Mesendoderm (in vitro differentiated cells): ENCODE results near the gene MTMR6.

Experiments
- DNase-seq: peaks from one replicate; pipeline ENCODE4 v3.0.0; 2013
- H2AK5ac ChIP-seq: 2 replicates; pipeline ENCODE4 v1.6.1; 2013; ENCODE audit warnings: low read length, inconsistent platforms
- H2BK120ac ChIP-seq: 2 replicates; pipeline ENCODE4 v1.6.1; 2013; ENCODE audit warnings: low read depth, mild to moderate bottlenecking, low read length, moderate library complexity, mixed read lengths
- H2BK15ac ChIP-seq: replicated peaks from 2 replicates; pipeline ENCODE4 v1.6.1; 2013; ENCODE audit warnings: low read depth, mild to moderate bottlenecking, moderate library complexity
- H2BK5ac ChIP-seq: 2 replicates; pipeline ENCODE4 v1.6.1; 2013; ENCODE audit warnings: low read length, inconsistent platforms
- H3K18ac ChIP-seq: 2 replicates; pipeline ENCODE4 v1.6.1; 2013; ENCODE audit warnings: mild to moderate bottlenecking, low read length, mixed read lengths
- H3K23ac ChIP-seq: one replicate; pipeline ENCODE4 v1.6.1; 2013; ENCODE audit warnings: low read length
- H3K27ac ChIP-seq: 2 replicates; pipeline ENCODE4 v1.5.1; 2013; ENCODE audit warnings: low read depth, mild to moderate bottlenecking, inconsistent platforms, low read length, moderate library complexity
- H3K27me3 ChIP-seq: 2 replicates; pipeline ENCODE4 v1.6.1; 2013; ENCODE audit warnings: low read length, control low read depth, mild to moderate bottlenecking, inconsistent platforms; ENCODE audit not compliant: insufficient read depth, poor library complexity
- H3K36me3 ChIP-seq: 2 replicates; pipeline ENCODE4 v1.6.1; 2013; ENCODE audit warnings: low read length, inconsistent platforms; ENCODE audit not compliant: control insufficient read depth, insufficient read depth
- H3K4ac ChIP-seq: one replicate; pipeline ENCODE4 v1.6.1; 2013; ENCODE audit warnings: low read depth, mild to moderate bottlenecking, low read length, moderate library complexity
- H3K4me1 ChIP-seq: 2 replicates; pipeline ENCODE4 v1.6.1; 2013; ENCODE audit warnings: low read depth, low read length, inconsistent platforms; ENCODE audit not compliant: control insufficient read depth
- H3K4me2 ChIP-seq: 2 replicates; pipeline ENCODE4 v1.6.1; 2013; ENCODE audit warnings: low read length
- H3K4me3 ChIP-seq: 2 replicates; pipeline ENCODE4 v1.5.1; 2013; ENCODE audit warnings: mild to moderate bottlenecking, low read length
- H3K56ac ChIP-seq: one replicate; pipeline ENCODE4 v1.6.1; 2013; ENCODE audit warnings: low read length
- H3K79me1 ChIP-seq: 2 replicates; pipeline ENCODE4 v1.6.1; 2013; ENCODE audit warnings: low read length, inconsistent platforms
- H3K79me2 ChIP-seq: 2 replicates; pipeline ENCODE4 v1.6.1; 2013; ENCODE audit warnings: mild to moderate bottlenecking, low read length; ENCODE audit not compliant: control insufficient read depth, insufficient read depth
- H3K9ac ChIP-seq: 2 replicates; pipeline ENCODE4 v1.6.1; 2013; ENCODE audit warnings: low read length, inconsistent platforms
- H4K5ac ChIP-seq: one replicate; pipeline ENCODE4 v1.6.1; 2013; ENCODE audit warnings: low read length
- H4K8ac ChIP-seq: one replicate; pipeline ENCODE4 v1.6.1; 2013; ENCODE audit warnings: low read depth, mild to moderate bottlenecking, control low read depth, low read length, moderate library complexity
- WGBS: extraction: QIAGEN DNeasy Blood & Tissue Kit; methylation state at CpG from one replicate; pipeline ENCODE4 v1.1.7; 2013; ENCODE audit warnings: low lambda C conversion rate, missing lambda C conversion rate; ENCODE audit not compliant: insufficient coverage; ENCODE audit errors: extremely low coverage; 5-methylcytosine and 5-hydroxymethylcytosine counted together

Gene MTMR6

GRCh38 chr13:25253702-25254101 lies 33.6 kb downstream of the MTMR6 start:
- Histone ChIP-seq H3K18ac (no peak overlapping the region), H3K9ac (no peak overlapping the region), H3K36me3 (no peaks in the 10 kb centered on the region), H3K4me3 (no peak overlapping the region), H3K4me2 (no peak overlapping the region), H2AK5ac (no peak overlapping the region), H2BK5ac (no peak overlapping the region), H3K56ac (no peak overlapping the region), H3K79me2 (no peaks in the 10 kb centered on the region), H3K27me3 (no peaks in the 10 kb centered on the region), H3K23ac (no peak overlapping the region), H3K4me1 (no peaks in the 10 kb centered on the region), H3K4ac (no peak overlapping the region), H3K27ac (no peak overlapping the region), H3K79me1 (no peaks in the 10 kb centered on the region), H2BK120ac (no peak overlapping the region), H4K8ac (no peak overlapping the region), H4K5ac (no peak overlapping the region), H2BK15ac (no peak overlapping the region)
- no peak for DNase-seq
- WGBS = no CpG with 5 or more reads among the region's 2 CpGs

- no peak overlapping the region for H3K27ac ChIP-seq
- H2BK15ac ChIP-seq = no peak overlapping the region
- no peak overlapping the region for H3K4me3 ChIP-seq
- no peak for DNase-seq
- H2AK5ac ChIP-seq = no peak overlapping the region
- no peaks in the 10 kb centered on the region for H3K36me3 ChIP-seq
- no peaks in the 10 kb centered on the region for H3K79me1 ChIP-seq
- no peaks in the 10 kb centered on the region for H3K4me1 ChIP-seq
- no peak overlapping the region for H3K23ac ChIP-seq
- H3K9ac ChIP-seq = no peak overlapping the region
- no peak overlapping the region for H4K8ac ChIP-seq
- WGBS = no CpG with 5 or more reads among the region's 2 CpGs
- no peak overlapping the region for H2BK120ac ChIP-seq
- no peak overlapping the region for H3K56ac ChIP-seq
- H3K27me3 ChIP-seq = no peaks in the 10 kb centered on the region
- H3K4me2 ChIP-seq = no peak overlapping the region
- H3K4ac ChIP-seq = no peak overlapping the region
- H4K5ac ChIP-seq = no peak overlapping the region
- no peaks in the 10 kb centered on the region for H3K79me2 ChIP-seq
- H3K18ac ChIP-seq = no peak overlapping the region
- H2BK5ac ChIP-seq = no peak overlapping the region
Observed at GRCh38 chr13:25252752-25253151, 34.5 kb downstream of the MTMR6 start.

DNA sequence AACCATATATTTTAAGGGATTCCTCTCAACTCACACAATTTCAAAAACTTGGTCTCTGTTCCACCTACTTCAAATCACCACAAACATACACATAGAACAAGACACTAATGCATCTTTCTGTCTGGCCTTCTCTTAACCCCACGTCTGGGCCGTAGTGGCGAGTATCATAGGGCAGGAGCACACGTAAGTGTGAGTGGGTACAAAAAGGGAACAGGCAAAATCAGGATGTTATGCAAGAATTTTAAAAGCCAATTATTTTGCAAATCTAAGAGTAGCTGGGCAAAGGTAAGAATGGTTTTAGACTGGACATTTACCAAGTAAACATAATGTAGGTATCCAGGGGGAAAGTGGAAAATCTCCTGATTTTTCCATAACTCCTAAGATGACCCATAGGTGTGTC lies 35.1 kb downstream of the MTMR6 start:
- Histone ChIP-seq H3K23ac (no peak overlapping the region), H3K79me2 (no peaks in the 10 kb centered on the region), H4K8ac (no peak overlapping the region), H3K4me3 (no peak overlapping the region), H2BK15ac (no peak overlapping the region), H3K36me3 (no peaks in the 10 kb centered on the region), H3K4ac (no peak overlapping the region), H4K5ac (no peak overlapping the region), H3K27me3 (no peaks in the 10 kb centered on the region), H3K27ac (no peak overlapping the region), H3K18ac (no peak overlapping the region), H3K9ac (no peak overlapping the region), H3K56ac (no peak overlapping the region), H3K4me2 (no peak overlapping the region), H2BK5ac (no peak overlapping the region), H2AK5ac (no peak overlapping the region), H2BK120ac (no peak overlapping the region), H3K4me1 (no peaks in the 10 kb centered on the region), H3K79me1 (no peaks in the 10 kb centered on the region)
- no CpG with 5 or more reads among the region's 4 CpGs for WGBS
- no peak for DNase-seq

GRCh38 chr13:25249001-25249543 lies 38.2 kb downstream of the MTMR6 start:
- H4K5ac ChIP-seq = no peak overlapping the region
- no peaks in the 10 kb centered on the region for H3K36me3 ChIP-seq
- no peak overlapping the region for H2BK15ac ChIP-seq
- H3K4ac ChIP-seq = no peak overlapping the region
- H3K79me2 ChIP-seq = no peaks in the 10 kb centered on the region
- H3K4me2 ChIP-seq = no peak overlapping the region
- H3K27ac ChIP-seq = no peak overlapping the region
- no peak overlapping the region for H3K4me3 ChIP-seq
- H3K18ac ChIP-seq = no peak overlapping the region
- H2AK5ac ChIP-seq = no peak overlapping the region
- DNase-seq = peak; percentile 61
- no peak overlapping the region for H3K23ac ChIP-seq
- no peak overlapping the region for H2BK5ac ChIP-seq
- no peak overlapping the region for H3K9ac ChIP-seq
- no peaks in the 10 kb centered on the region for H3K4me1 ChIP-seq
- WGBS = no CpG with 5 or more reads among the region's 5 CpGs
- H3K79me1 ChIP-seq = no peaks in the 10 kb centered on the region
- no peak overlapping the region for H2BK120ac ChIP-seq
- no peaks in the 10 kb centered on the region for H3K27me3 ChIP-seq
- no peak overlapping the region for H3K56ac ChIP-seq
- no peak overlapping the region for H4K8ac ChIP-seq

DNA sequence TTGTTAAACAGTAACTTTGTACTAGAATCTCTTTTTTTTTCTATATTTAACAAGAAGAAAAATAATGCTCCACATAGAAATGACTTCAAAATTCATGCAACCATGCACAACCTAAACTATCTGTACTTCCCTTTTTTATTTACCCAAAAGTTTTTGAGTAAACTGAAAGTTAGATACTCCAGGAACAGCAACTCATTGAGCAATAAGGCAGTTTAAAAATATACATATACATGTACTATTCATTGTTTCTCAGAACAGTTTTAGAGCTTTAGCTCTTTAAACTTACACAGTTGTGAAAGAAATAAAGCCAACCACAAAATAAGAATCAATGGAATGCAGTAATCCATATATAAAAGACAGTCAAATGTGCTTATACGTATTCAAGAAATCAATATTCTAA lies 39.2 kb downstream of the MTMR6 start:
- Histone ChIP-seq H4K5ac (no peak overlapping the region), H3K4ac (no peak overlapping the region), H3K27ac (no peak overlapping the region), H3K79me2 (no peaks in the 10 kb centered on the region), H3K4me3 (no peak overlapping the region), H2BK5ac (no peak overlapping the region), H2AK5ac (no peak overlapping the region), H4K8ac (no peak overlapping the region), H3K79me1 (no peaks in the 10 kb centered on the region), H3K27me3 (no peaks in the 10 kb centered on the region), H3K4me2 (no peak overlapping the region), H3K18ac (no peak overlapping the region), H3K56ac (no peak overlapping the region), H2BK15ac (no peak overlapping the region), H2BK120ac (no peak overlapping the region), H3K23ac (no peak overlapping the region), H3K9ac (no peak overlapping the region), H3K36me3 (no peaks in the 10 kb centered on the region), H3K4me1 (no peaks in the 10 kb centered on the region)
- no CpG with 5 or more reads among the region's 1 CpG for WGBS
- DNase-seq = no peak

DNA sequence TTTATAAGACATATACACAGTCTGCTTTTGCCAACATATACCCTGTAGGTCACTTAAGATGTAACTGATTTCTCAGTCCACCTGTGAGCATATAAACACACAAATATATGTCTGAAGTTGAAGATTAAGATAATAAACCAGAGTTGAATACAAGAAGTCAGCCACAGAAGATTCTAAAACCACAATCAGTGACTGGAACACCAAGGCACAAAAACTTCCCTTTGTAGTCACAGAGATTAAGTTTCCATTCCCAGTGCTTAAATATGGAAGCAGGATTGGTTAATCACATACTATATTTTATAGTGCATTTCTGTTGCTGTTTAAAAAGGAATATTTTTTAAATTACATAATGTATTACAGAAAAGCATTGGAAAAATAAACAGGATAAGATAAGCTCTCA lies 39.9 kb downstream of the MTMR6 start:
- Histone ChIP-seq H3K4me2 (no peak overlapping the region), H2BK15ac (no peak overlapping the region), H3K4me1 (no peaks in the 10 kb centered on the region), H3K9ac (no peak overlapping the region), H3K27ac (no peak overlapping the region), H3K27me3 (no peaks in the 10 kb centered on the region), H3K79me2 (no peaks in the 10 kb centered on the region), H2BK120ac (no peak overlapping the region), H3K36me3 (no peaks in the 10 kb centered on the region), H4K5ac (no peak overlapping the region), H3K18ac (no peak overlapping the region), H3K4me3 (no peak overlapping the region), H3K56ac (no peak overlapping the region), H2AK5ac (no peak overlapping the region), H3K23ac (no peak overlapping the region), H4K8ac (no peak overlapping the region), H3K4ac (no peak overlapping the region), H3K79me1 (no peaks in the 10 kb centered on the region), H2BK5ac (no peak overlapping the region)
- no peak for DNase-seq
